Gastrocnemius medialis (tissue), 4 donors: ENCODE data around the gene ZNF423. TPM values are rescaled to one million over a fixed set of nuclear protein-coding genes. Genes with fewer than 3 reads are reported as not detected.

Source experiments
- ATAC-seq, 2 donors: fragments of 150-250 bp; one replicate each; pipeline ENCODE4 v1.9.1; 2016
- DNase-seq, 2 donors: peaks; one replicate each; pipeline ENCODE4 v3.0.0-alpha.2; 2019
- H3K27ac ChIP-seq, 4 donors: fragments of 200-600 bp; sonication (generic); 1 replicate in 1 of 4; 2 replicates in 3 of 4; pipeline ENCODE4 v1.5.1; 2016 to 2018; ENCODE audit warnings: mild to moderate bottlenecking in 2 of 4, moderate library complexity in 1 of 4
- H3K27me3 ChIP-seq, 3 donors: fragments of 200-600 bp; sonication (generic) in 2 of 3; 1 replicate in 1 of 3; 2 replicates in 2 of 3; pipeline versions ENCODE4 v1.5.1 to v1.6.0; 2016 to 2019; ENCODE audit warnings: mild to moderate bottlenecking in 1 of 3, moderate library complexity in 1 of 3
- H3K36me3 ChIP-seq, 2 donors: fragments of 200-600 bp; sonication (generic) in 1 of 2; one replicate each; pipeline ENCODE4 v1.5.1; 2017 to 2018
- H3K4me1 ChIP-seq, 2 donors: fragments of 200-600 bp; sonication (generic) in 1 of 2; one replicate each; pipeline ENCODE4 v1.5.1; 2016 to 2017; ENCODE audit warnings: mild to moderate bottlenecking in 2 of 2
- H3K4me3 ChIP-seq, 4 donors: fragments of 200-600 bp; sonication (generic) in 3 of 4; 1 replicate in 1 of 4; 2 replicates in 3 of 4; pipeline ENCODE4 v1.5.1; 2016 to 2019; ENCODE audit warnings: mild to moderate bottlenecking in 2 of 4
- H3K9me3 ChIP-seq, 3 donors: fragments of 200-600 bp; sonication (generic) in 2 of 3; 1 replicate in 1 of 3; 2 replicates in 2 of 3; pipeline ENCODE4 v1.5.1; 2016 to 2019
- CTCF ChIP-seq, 5 experiments: fragments of 450-650 bp in 3 of 5; fragments of 200-600 bp in 2 of 5; sonication (generic) in 2 of 5; IDR thresholded peaks in 4 of 5; conservative IDR thresholded peaks in 1 of 5; 1 replicate in 4 of 5; 2 replicates in 1 of 5; pipeline ENCODE4 v1.5.1; 2016 to 2019; ENCODE audit warnings: antibody characterized with exemption in 5 of 5, mild to moderate bottlenecking in 3 of 5, moderate library complexity in 3 of 5
- POLR2A ChIP-seq, 2 donors: fragments of 450-650 bp; IDR thresholded peaks; one replicate each; pipeline ENCODE4 v1.6.1; 2017; ENCODE audit warnings: antibody characterized with exemption in 2 of 2, mild to moderate bottlenecking in 2 of 2, moderate library complexity in 2 of 2
- in situ Hi-C, 4 donors: fragments of 200-750 bp; cut with MboI; loops; one replicate each; pipeline versions ENCODE4 v1.15.0 to v1.8.0; 2017; ENCODE audit warnings: low sequenced_read_pairs in 4 of 4
- intact Hi-C: fragments of 100-400 bp; cut with DNase I; formaldehyde crosslinking; loops from one replicate; pipeline ENCODE4 v1.15.1; 2023; ENCODE audit warnings: low total_unique reads
- total RNA-seq, 4 donors: library from RNA; depleted of rRNA; stranded (reverse); fragments of >200 nt; gene quantifications; one replicate each; pipeline versions ENCODE4 v1.1.0 to v1.2.3, GENCODE V29; 2016

The ZNF423 gene
- total RNA-seq, 4 donors from 2014 or later: 8.4 to 15.8 (median 12.5) TPM

- in situ Hi-C loops (loop anchor here (25.0 kb wide), 2 partner anchors 239 to 364 kb away; no protein-coding TSS in a partner anchor), intact Hi-C loops (loop anchor here (10.0 kb wide), 1 partner anchor 1467 kb away; the partner anchor contains the start of gene SIAH1)
- H3K36me3 ChIP-seq: no peaks in the 10 kb centered on the region
- TF ChIP-seq CTCF (IDR thresholded peaks at IDR 0.05 in 4 of 5, conservative IDR thresholded peaks at IDR 0.05 in 1 of 5) (no peak), POLR2A (IDR thresholded peaks at IDR 0.05) (no peak)
- H3K4me3 ChIP-seq: peak overlapping the region; percentile 6 to 33 (median 25)
- no peaks in the 10 kb centered on the region for H3K27me3 ChIP-seq
- H3K4me1 ChIP-seq: peaks cover 62 to 65% of the 10 kb centered on the region in 2 donors
- H3K27ac ChIP-seq: peak overlapping the region; percentile 4 to 98 (median 79)
- no peaks in the 10 kb centered on the region for H3K9me3 ChIP-seq
- DNase-seq (no peak), ATAC-seq (no peak)
Observed at GRCh38 chr16:49851468-49851787, 4.5 kb downstream of the ZNF423 start.

- intact Hi-C loops: loop anchor here (10.0 kb wide), 1 partner anchor 1466 kb away; the partner anchor contains the start of gene SIAH1
- peaks cover 62 to 65% of the 10 kb centered on the region in 2 donors for H3K4me1 ChIP-seq
- H3K4me3 ChIP-seq: peak overlapping the region; percentile 6 to 33 (median 25)
- no peaks in the 10 kb centered on the region for H3K36me3 ChIP-seq
- no peak for DNase-seq
- no peaks in the 10 kb centered on the region for H3K9me3 ChIP-seq
- no peaks in the 10 kb centered on the region for H3K27me3 ChIP-seq
- in situ Hi-C loops: loop anchor here (25.0 kb wide), 2 partner anchors 239 to 364 kb away; no protein-coding TSS in a partner anchor
- ATAC-seq: no peak
- TF ChIP-seq POLR2A (IDR thresholded peaks at IDR 0.05): no peak
- no peak for TF ChIP-seq CTCF (IDR thresholded peaks at IDR 0.05 in 4 of 5, conservative IDR thresholded peaks at IDR 0.05 in 1 of 5)
- peak overlapping the region; percentile 4 to 98 (median 79) for H3K27ac ChIP-seq
Observed at GRCh38 chr16:49850558-49851467, 5.1 kb downstream of the ZNF423 start.

GRCh38 chr16:49849754-49850108, 6.2 kb downstream of the ZNF423 start:
- Histone ChIP-seq H3K4me1 (peaks cover 62 to 65% of the 10 kb centered on the region in 2 donors), H3K9me3 (no peaks in the 10 kb centered on the region), H3K36me3 (no peaks in the 10 kb centered on the region), H3K4me3 (no peak overlapping the region), H3K27me3 (no peaks in the 10 kb centered on the region), H3K27ac (peak overlapping the region in 3 of 4 donors; percentile 37 to 98 (median 65))
- DNase-seq (no peak), ATAC-seq (no peak)
- TF ChIP-seq POLR2A (IDR thresholded peaks at IDR 0.05): no peak
- no peak for TF ChIP-seq CTCF (IDR thresholded peaks at IDR 0.05 in 4 of 5, conservative IDR thresholded peaks at IDR 0.05 in 1 of 5)
- intact Hi-C loops: loop anchor here (10.0 kb wide), 1 partner anchor 1465 kb away; the partner anchor contains the start of gene SIAH1
- in situ Hi-C loops: loop anchor here (25.0 kb wide), 2 partner anchors 237 to 362 kb away; no protein-coding TSS in a partner anchor

GRCh38 chr16:49849037-49849753, 6.7 kb downstream of the ZNF423 start:
- no peaks in the 10 kb centered on the region for H3K36me3 ChIP-seq
- DNase-seq (no peak), ATAC-seq (no peak)
- intact Hi-C loops (no loop called here), in situ Hi-C loops (no loop called here)
- H3K9me3 ChIP-seq: no peaks in the 10 kb centered on the region
- H3K27me3 ChIP-seq: no peaks in the 10 kb centered on the region
- H3K4me1 ChIP-seq: peaks cover 60 to 64% of the 10 kb centered on the region in 2 donors
- peak overlapping the region in 2 of 4 donors; percentile 37 to 98 for H3K27ac ChIP-seq
- TF ChIP-seq POLR2A (IDR thresholded peaks at IDR 0.05) (no peak), CTCF (IDR thresholded peaks at IDR 0.05 in 4 of 5, conservative IDR thresholded peaks at IDR 0.05 in 1 of 5) (no peak)
- H3K4me3 ChIP-seq: no peak overlapping the region
